ENCODE measurements around the gene LOX. TPM values are rescaled to one million over a fixed set of nuclear protein-coding genes. Genes with fewer than 3 reads are reported as not detected.

Gene LOX
- total RNA-seq, 1 donor from 2014 or later: not detected

DNA sequence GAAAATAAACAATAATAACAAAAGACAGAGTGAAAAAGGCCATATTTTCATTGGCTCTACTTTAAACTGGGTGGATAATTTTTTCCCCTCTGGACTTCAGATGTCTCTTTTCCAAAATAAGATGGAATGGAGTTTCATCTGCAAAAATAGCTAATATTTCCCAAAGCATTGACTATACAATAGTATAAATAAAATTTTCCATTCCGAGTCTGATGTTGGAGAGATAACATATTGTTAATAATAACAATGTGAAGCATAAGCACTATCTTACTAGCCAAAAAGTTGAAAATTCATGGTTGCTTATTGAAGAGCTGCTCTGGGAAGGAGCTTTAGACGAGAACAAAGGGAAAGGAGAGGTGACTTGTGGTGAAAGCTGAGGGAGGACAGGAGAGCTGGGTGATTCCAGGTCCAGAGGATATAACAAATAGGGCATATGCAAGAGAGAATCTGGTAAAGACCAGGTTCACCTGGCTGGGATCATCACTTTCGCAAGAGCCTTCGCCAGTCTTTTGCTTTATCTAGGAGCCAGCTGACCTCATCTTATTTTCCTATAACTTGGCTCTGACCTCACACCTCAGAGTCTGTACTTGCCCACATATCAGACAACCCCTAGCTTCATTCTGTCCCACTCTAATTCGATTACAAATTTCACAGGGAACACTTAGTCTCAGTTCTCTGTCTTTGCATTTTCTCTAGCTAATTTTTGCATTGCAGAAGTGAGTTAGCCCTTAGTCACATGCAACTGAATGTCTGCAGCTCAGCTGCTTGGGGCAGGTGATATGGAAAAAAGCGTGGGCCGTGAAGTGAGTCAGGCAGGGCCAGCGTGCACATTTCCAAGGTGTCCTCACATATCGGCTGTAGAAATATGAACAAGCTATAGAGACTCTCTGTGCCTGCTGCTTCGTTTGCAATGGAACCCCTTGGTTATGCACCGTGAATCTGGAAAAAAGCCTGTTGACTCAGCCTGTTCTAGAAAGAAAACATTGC is 43.7 kb upstream of the LOX start:
- no peaks in the 10 kb centered on the region for H3K9me3 Mint-ChIP-seq
- TF ChIP-seq, protein P1, sequence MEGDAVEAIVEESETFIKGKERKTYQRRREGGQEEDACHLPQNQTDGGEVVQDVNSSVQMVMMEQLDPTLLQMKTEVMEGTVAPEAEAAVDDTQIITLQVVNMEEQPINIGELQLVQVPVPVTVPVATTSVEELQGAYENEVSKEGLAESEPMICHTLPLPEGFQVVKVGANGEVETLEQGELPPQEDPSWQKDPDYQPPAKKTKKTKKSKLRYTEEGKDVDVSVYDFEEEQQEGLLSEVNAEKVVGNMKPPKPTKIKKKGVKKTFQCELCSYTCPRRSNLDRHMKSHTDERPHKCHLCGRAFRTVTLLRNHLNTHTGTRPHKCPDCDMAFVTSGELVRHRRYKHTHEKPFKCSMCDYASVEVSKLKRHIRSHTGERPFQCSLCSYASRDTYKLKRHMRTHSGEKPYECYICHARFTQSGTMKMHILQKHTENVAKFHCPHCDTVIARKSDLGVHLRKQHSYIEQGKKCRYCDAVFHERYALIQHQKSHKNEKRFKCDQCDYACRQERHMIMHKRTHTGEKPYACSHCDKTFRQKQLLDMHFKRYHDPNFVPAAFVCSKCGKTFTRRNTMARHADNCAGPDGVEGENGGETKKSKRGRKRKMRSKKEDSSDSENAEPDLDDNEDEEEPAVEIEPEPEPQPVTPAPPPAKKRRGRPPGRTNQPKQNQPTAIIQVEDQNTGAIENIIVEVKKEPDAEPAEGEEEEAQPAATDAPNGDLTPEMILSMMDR (IDR thresholded peaks at IDR 0.05): no peak
- H3K27ac Mint-ChIP-seq: no peak overlapping the region
- intact Hi-C loops (cut with micrococcal nuclease): no loop called here
- no peak for ATAC-seq (ENCODE audit: low read depth)
- H3K36me3 Mint-ChIP-seq (ENCODE audit: low read depth): no peaks in the 10 kb centered on the region
- DNase-seq: no peak
- no peak overlapping the region for H3K4me3 Mint-ChIP-seq
- CTCF ChIA-PET: no interaction called here
- POLR2A ChIA-PET: no interaction called here
- H3K4me1 Mint-ChIP-seq: no peaks in the 10 kb centered on the region
- peaks cover 8% of the 10 kb centered on the region for H3K27me3 Mint-ChIP-seq

DNA sequence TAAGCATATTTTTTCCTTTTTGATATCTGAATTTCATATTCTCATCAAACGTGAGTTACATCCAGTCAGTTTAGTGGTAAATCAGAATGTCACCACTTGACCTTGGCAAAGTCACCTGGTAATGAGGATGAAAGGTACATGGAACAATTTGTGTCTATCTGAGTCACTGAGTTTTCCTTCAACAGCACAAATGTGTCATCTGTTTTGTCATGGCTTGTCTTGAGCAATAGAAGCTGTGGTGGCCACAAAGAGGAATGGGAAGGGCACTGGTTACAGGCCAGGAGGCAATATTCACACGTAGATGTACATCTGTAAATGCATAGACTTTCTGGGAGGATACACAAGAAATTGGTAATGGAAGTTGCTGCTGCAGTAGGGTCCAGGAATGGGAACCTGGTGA is 42.9 kb upstream of the LOX start:
- intact Hi-C loops (cut with micrococcal nuclease): no loop called here
- no peaks in the 10 kb centered on the region for H3K4me1 Mint-ChIP-seq
- no peak overlapping the region for H3K4me3 Mint-ChIP-seq
- no peak for ATAC-seq (ENCODE audit: low read depth)
- CTCF ChIA-PET: no interaction called here
- POLR2A ChIA-PET: no interaction called here
- H3K27ac Mint-ChIP-seq: no peak overlapping the region
- H3K9me3 Mint-ChIP-seq: no peaks in the 10 kb centered on the region
- H3K36me3 Mint-ChIP-seq (ENCODE audit: low read depth): no peaks in the 10 kb centered on the region
- TF ChIP-seq, protein P1 (IDR thresholded peaks at IDR 0.05): no peak
- peaks cover 8% of the 10 kb centered on the region for H3K27me3 Mint-ChIP-seq
- no peak for DNase-seq

DNA sequence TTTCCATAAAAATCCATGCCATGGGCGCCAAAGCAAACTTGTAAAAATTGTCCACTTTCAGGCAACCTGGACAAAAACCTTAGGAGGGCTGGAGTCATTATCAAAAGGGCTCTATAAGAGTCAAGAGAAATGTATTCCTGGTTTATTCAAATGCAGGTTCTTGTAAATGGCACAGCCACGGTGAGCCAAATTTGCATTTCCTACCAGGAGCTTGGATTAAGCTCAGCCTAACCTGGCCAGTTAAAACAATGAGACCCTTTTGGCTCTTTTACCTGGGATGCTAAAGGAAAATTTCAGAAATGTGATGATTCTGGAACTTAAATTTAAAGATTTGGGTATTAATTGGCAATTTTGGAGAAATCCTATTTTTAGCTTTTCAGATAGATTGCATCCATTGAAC is 42.4 kb upstream of the LOX start:
- no peak for DNase-seq
- H3K27ac Mint-ChIP-seq: no peak overlapping the region
- POLR2A ChIA-PET: no interaction called here

DNA sequence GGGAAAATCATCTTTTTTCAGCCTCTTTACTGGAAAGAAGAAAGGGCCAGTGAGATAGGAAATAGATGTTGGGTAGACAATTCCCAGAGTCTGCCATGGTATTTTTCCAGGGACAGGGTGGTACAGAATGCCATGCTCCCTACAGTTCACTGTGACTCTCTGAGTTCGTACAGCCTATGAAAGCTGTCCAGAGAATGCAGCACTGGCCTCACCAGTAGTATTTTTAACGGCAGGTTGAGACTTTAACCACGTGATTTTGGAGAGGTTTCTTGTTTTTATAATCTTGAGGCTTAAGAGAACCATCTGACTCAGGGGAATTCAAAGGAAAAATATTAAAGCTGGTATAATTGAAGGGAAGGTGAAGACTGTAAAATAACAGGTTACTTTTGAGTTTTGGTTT is 41.1 kb upstream of the LOX start:
- POLR2A ChIA-PET: no interaction called here
- Mint-ChIP-seq H3K9me3 (no peaks in the 10 kb centered on the region), H3K27me3 (peaks cover 6% of the 10 kb centered on the region), H3K4me1 (no peaks in the 10 kb centered on the region), H3K36me3 (ENCODE audit: low read depth) (no peaks in the 10 kb centered on the region), H3K27ac (no peak overlapping the region), H3K4me3 (no peak overlapping the region)
- DNase-seq (no peak), ATAC-seq (ENCODE audit: low read depth) (no peak)
- TF ChIP-seq, protein P1 (IDR thresholded peaks at IDR 0.05): no peak
- CTCF ChIA-PET: no interaction called here
- intact Hi-C loops (cut with micrococcal nuclease): no loop called here

More for the DNA sequence above, 42.4 kb upstream of the LOX start:
- H3K9me3 Mint-ChIP-seq: no peaks in the 10 kb centered on the region
- ATAC-seq (ENCODE audit: low read depth): no peak
- intact Hi-C loops (cut with micrococcal nuclease): no loop called here
- CTCF ChIA-PET: no interaction called here
- peaks cover 8% of the 10 kb centered on the region for H3K27me3 Mint-ChIP-seq
- TF ChIP-seq, protein P1 (IDR thresholded peaks at IDR 0.05): no peak
- no peaks in the 10 kb centered on the region for H3K4me1 Mint-ChIP-seq
- no peak overlapping the region for H3K4me3 Mint-ChIP-seq
- no peaks in the 10 kb centered on the region for H3K36me3 Mint-ChIP-seq (ENCODE audit: low read depth)

DNA sequence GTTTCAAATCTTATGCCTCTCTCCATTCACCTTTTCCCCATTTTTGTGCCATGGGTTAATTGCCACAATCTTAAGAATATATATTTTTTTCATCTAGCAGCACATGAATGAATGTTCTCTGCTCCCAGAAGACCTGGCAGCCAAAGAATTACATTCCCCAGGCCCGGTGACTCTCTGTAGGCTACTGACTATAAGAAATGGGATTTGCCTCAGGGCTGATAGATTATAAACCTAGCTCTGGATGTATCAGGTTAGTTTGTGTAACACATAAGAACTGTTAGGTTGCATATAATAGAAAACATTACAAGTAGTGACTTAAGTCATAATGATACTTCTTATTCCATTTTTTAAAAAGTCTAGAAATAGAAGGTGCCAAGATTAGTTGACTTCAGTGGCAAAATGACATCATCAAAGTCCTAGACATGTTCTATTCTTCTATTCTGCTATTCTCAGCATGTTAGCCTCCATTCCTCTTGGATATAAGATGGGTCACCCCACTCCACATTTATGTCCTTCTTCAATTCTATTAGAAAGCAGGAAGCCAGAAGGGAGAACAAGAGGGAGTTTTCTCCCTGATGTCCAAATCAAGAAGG is 40.4 kb upstream of the LOX start:
- ATAC-seq (ENCODE audit: low read depth) (no peak), DNase-seq (no peak)
- Mint-ChIP-seq H3K27me3 (peaks cover 6% of the 10 kb centered on the region), H3K27ac (no peak overlapping the region), H3K4me1 (no peaks in the 10 kb centered on the region), H3K36me3 (ENCODE audit: low read depth) (no peaks in the 10 kb centered on the region), H3K4me3 (no peak overlapping the region), H3K9me3 (no peaks in the 10 kb centered on the region)
- TF ChIP-seq, protein P1 (IDR thresholded peaks at IDR 0.05): no peak
- POLR2A ChIA-PET: no interaction called here
- intact Hi-C loops (cut with micrococcal nuclease): no loop called here
- CTCF ChIA-PET: no interaction called here

All from activated B cell treated with CpG ODN at 0.5 μM for 24 hours (primary cell).